HG03558 (cell line): ENCODE results near the gene RASD1.
"Not testable (repeated sequence)": the region's sequence is repeated elsewhere in the genome, so short reads cannot be mapped to it uniquely, and the experiment has no call there.

ENCODE experiments used
- ATAC-seq: cut with Tn5 transposase; IDR thresholded peaks from one replicate; pipeline ENCODE4 v1.9.1; 2021; ENCODE audit warnings: moderate number of reproducible peaks; ENCODE audit not compliant: unreplicated experiment; ENCODE audit errors: extremely low read depth

Gene RASD1

GRCh38 chr17:17480593-17481148, 15.5 kb downstream of the RASD1 start:
- ATAC-seq = no peak

- no peak for ATAC-seq
Observed at GRCh38 chr17:17479209-17479608, 17.0 kb downstream of the RASD1 start.

DNA sequence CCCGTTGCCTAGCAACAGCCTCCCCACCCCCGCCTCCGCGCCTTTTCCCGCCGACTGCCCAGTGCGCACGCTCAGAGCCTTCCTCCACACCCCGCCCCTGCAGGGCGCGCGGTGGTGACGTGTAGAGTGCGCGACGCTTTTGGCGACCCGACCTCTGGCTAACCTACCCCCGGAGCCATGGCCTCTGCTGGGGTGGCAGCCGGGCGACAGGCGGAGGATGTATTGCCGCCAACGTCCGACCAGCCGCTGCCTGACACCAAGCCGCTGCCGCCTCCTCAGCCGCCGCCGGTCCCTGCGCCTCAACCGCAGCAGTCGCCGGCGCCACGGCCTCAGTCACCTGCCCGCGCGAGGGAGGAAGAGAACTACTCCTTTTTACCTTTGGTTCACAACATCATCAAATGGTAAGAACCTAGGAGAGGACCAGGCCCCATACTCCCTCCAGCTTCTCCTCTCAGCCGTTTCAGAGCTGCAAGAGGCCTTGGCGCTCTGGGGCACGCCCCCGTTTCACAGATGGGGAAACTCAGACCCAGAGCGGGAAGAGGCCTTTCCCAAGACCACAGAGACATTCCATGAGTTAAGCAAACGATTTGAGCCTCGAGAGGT, 19.2 kb downstream of the RASD1 start, which contains the start of gene MED9:
Gene MED9 (plus strand): TSS at position 136 of the 603 bp plus-strand sequence. CDS start 42 bp downstream, at position 178.
- no peak for ATAC-seq

DNA sequence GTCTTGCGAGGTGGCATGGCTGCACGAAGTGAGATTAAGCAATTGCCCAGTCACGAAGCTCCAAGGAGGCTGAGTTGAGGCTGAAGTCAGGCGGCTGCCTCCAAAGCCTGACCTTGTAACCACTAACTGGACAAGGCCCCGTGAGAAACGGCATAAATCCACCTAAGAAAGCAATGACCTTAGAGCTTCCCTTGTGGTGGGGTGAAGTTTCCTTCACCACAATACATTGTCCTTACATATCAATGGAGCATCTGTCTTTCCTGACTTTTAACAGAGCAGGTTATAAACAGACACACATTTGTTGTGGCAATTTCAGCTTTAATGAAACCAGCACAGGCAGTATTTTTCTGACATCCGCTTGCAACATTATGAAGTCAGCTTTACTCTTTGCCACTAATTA, 21.9 kb downstream of the RASD1 start:
- no peak for ATAC-seq

- no peak for ATAC-seq
Observed at GRCh38 chr17:17472333-17472920, 23.8 kb downstream of the RASD1 start.

DNA sequence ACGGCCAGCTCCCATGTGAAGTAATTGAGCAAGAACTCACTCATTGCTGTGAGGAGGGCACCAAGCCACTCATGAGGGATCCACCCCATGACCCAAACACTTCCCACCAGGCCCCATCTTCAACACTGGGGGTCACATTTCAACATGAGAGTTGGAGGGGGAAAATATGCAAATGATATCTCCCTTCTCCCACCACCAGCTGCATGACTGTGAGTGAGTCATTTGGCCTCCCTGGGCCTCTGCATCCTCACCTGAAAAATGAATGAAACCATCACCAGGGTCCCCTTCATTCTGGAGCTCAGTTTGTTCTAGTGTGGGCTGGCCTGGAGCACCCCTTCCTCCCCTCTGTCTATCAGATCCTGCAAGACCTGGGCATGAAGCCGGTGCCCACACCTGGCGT, 26.2 kb downstream of the RASD1 start:
- ATAC-seq = no peak

- no peak for ATAC-seq
Observed at GRCh38 chr17:17469358-17469757, 26.8 kb downstream of the RASD1 start.

DNA sequence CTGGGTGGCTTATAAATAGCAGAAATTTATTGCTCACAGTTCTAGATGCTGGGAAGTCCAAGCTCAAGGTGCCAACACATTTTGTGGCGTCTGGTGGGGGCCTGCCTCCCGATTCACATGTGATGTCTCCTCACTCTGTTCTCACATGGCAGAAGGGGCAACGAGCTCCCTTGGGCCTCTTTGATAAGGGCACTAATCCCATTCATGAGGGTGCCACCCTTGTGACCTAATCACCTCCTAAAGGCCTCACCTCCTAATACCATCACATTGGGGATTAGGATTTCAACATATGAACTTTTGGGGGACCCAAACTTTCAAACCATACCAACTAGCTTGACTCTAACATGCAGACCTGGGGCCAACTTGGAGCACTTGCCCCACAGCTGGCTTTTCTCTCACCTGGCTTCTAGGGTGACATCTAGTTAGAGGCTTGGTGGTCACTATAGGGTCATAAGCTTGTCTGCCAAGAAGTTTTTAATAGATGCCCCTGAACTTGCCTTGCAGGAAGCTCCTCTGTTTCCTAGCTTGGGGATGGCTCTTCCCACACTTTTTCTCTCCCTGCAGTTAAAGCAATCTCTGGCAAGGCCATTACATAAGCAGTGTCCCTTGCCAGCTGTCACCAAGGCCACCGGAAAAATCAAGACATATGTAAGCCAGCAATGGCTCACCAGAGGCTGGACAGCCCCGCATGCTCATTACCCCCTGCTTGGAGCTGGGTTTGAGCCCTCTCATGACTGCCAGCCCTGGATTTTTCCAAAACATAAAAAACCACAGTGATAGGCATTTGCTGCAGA, 27.8 kb downstream of the RASD1 start:
- no peak for ATAC-seq

DNA sequence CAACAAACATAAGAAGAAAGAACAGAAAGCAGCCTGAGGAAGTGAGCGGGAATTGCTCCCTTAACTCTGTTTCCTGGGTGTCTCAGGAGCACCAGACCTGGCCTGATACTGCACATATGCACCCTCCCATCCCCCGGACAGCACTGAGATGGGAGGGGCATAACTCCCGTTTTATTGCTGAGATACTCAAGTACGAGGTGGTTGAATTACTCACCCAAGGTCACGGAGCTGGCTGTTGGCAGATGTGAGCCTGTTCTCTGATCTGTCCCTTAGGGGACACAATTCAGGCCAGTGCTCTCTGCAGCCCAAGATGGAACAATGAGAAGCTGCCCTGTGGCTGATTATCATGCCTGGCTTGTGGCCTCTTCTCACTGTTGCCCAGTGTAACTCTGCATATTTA, 28.5 kb downstream of the RASD1 start:
- ATAC-seq = no peak

DNA sequence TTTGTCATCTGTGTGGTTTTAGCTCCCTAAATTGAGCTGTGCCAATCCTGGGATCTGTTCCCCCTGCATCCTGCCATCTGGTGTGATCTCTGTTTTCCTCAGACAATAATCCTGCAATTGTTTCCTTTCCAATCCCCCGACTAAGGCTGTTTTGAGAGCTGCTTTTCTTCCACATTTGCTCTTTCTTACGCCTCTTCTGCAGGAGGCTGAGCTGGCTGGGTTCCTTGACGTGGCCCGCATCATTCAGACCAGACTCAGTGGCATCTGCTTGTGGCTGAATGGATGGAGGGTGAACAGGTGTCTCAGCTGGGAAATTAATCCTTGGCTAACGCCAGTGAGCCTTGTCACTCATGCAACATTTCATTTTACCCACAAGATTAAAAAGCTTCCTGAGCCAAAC, 29.2 kb downstream of the RASD1 start:
- ATAC-seq = no peak

DNA sequence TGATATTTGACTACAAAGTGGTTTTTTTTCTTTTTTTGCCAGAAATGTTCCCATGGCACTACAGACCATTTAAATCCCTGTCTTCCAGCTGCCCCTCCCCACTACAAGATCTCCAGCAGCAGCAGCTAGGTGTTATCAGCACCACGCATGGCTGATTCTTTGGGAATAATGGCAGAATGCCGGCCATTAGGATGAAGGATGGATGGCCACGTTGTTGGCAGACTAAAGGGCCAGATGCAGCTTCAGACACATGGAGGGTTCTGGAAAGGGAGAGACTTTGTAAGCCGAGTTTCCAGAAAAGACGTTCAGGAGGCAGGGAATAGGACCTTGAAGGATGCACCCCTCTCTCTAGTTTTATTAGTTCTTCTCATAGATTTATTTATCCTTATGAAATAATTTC, 29.7 kb downstream of the RASD1 start:
- ATAC-seq = no peak

DNA sequence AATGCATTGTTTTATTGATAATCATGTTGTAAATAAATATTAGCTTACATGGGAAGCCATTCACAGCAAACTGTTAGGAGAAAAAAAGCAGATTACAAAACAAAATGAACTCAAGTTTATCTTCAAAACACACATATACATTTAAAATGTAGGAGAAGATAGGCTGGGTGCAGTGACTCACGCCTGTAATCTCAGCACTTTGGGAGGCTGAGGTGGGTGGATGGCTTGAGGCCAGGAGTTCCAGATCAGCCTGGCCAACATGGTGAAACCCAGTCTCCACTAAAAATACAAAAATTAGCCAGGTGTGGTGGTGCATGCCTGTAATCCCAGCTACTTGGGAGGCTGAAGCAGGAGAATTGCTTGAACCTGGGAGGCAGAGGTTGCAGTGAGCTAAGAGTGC, 30.3 kb downstream of the RASD1 start:
- not testable (repeated sequence) for ATAC-seq

- ATAC-seq = no peak
Observed at GRCh38 chr17:17463821-17464220, 32.4 kb downstream of the RASD1 start.

GRCh38 chr17:17462048-17462824, 34.0 kb downstream of the RASD1 start:
- no peak for ATAC-seq

DNA sequence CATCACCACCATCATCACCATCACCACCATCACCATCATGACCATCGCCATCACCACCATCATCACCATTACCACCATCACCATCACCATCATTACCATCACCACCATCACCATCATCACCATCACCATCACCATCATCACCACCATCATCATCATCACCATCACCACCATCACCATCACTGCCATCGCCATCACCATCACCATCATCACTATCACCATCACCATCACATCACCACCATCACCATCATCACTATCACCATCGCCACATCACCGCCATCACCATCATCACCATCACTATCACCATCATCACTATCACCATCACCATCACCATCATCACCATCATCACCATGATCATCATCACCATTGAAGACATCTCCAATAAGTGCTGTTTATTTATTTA, 36.2 kb downstream of the RASD1 start:
- ATAC-seq = no peak

- ATAC-seq = no peak
Observed at GRCh38 chr17:17457680-17458079, 38.5 kb downstream of the RASD1 start.

DNA sequence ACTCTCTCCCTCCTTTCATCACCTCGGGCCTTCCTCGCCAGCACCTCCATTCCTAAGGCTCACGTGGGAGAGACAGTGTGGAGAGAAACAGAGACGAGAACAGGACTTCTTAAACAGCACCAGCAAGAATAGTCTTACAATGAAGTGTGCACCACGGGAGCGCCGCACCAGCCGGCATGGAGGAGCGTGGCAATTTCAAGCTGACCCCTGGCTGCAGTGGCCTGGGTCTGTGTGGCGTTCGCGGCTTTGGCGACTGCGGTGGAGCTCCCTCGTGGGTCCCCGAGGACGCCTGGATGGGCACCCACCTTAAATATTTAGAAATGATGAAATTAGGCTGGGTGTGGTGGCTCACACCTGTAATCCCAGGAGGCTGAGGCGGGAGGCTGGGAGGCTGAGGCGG, 39.9 kb downstream of the RASD1 start:
- ATAC-seq = no peak

GRCh38 chr17:17455173-17455572, 41.0 kb downstream of the RASD1 start:
- no peak for ATAC-seq

DNA sequence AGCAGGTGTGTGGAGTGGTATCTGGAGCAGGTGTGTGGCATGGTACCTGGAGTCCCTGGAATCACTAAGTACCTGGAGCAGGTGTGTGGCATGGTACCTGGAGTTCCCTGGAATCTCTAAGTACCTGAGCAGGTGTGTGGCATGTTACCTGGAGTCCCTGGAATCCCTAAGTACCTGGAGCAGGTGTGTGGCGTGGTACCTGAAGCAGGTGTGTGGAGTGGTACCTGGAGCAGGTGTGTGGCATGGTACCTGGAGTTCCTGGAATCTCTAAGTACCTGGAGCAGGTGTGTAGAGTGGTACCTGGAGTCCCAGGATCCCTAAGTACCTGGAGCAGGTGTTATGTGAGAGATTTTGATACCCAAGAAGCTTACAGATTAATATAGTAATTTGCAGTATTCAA, 41.5 kb downstream of the RASD1 start:
- ATAC-seq = not testable (repeated sequence)

GRCh38 chr17:17454276-17454675, 41.9 kb downstream of the RASD1 start:
- ATAC-seq = no peak
